HFF-Myc (cell line): ENCODE data around the gene RTP3.

Experiments
- DNase-seq: peaks from one replicate; pipeline ENCODE4 v3.0.0-alpha.2; 2011; ENCODE audit warnings: low read depth; ENCODE audit errors: extremely low read depth
- H3K4me3 ChIP-seq: replicated peaks from 2 replicates; pipeline ENCODE4 v1.5.1; 2011; ENCODE audit warnings: low read depth, mild to moderate bottlenecking, control low read depth, low read length
- CTCF ChIP-seq: IDR thresholded peaks from 2 replicates; pipeline ENCODE4 v1.5.1; 2012; ENCODE audit warnings: mild to moderate bottlenecking, low read depth, low read length, control low read depth; ENCODE audit errors: missing control alignments

Gene RTP3

GRCh38 chr3:46549989-46550388, 52.2 kb downstream of the RTP3 start:
- no peak for DNase-seq
- no peak overlapping the region for H3K4me3 ChIP-seq
- no peak for TF ChIP-seq CTCF
